G401.6 (cell line): ENCODE data around the gene NUFIP1.
"Not testable (repeated sequence)": the region's sequence is repeated elsewhere in the genome, so short reads cannot be mapped to it uniquely, and the experiment has no call there.

Experiments used
- FAIRE-seq: peaks from 2 replicates; lab custom pipeline; 2012; peaks lifted over from hg19 to GRCh38; lab: Jason Lieb, UNC

Gene NUFIP1

GRCh38 chr13:44969551-44970484 lies 19.5 kb downstream of the NUFIP1 start:
- FAIRE-seq: peak; percentile 98

- FAIRE-seq: no peak
Observed at GRCh38 chr13:44968434-44968815, 20.8 kb downstream of the NUFIP1 start.

GRCh38 chr13:44967704-44968433 lies 21.4 kb downstream of the NUFIP1 start:
- no peak for FAIRE-seq

- FAIRE-seq: peak; percentile 62
Observed at GRCh38 chr13:44961997-44962396, 27.3 kb downstream of the NUFIP1 start.

GRCh38 chr13:44955406-44955805 lies 33.9 kb downstream of the NUFIP1 start:
- FAIRE-seq: no peak

- no peak for FAIRE-seq
Observed at GRCh38 chr13:44954224-44954623, 35.0 kb downstream of the NUFIP1 start.

GRCh38 chr13:44952671-44953070 lies 36.6 kb downstream of the NUFIP1 start:
- FAIRE-seq: no peak

- FAIRE-seq: peak; percentile 3
Observed at GRCh38 chr13:44951184-44951583, 38.1 kb downstream of the NUFIP1 start.

- not testable (repeated sequence) for FAIRE-seq
Observed at GRCh38 chr13:44943411-44943810, 45.9 kb downstream of the NUFIP1 start.

GRCh38 chr13:44938854-44939253 lies 50.4 kb downstream of the NUFIP1 start:
- no peak for FAIRE-seq

- no peak for FAIRE-seq
Observed at GRCh38 chr13:44936246-44936645, 53.0 kb downstream of the NUFIP1 start.

- no peak for FAIRE-seq
Observed at GRCh38 chr13:44934724-44935123, 54.5 kb downstream of the NUFIP1 start.

GRCh38 chr13:44932850-44933251 lies 56.4 kb downstream of the NUFIP1 start:
- no peak for FAIRE-seq

GRCh38 chr13:44932171-44932849 lies 57.0 kb downstream of the NUFIP1 start:
- no peak for FAIRE-seq

- FAIRE-seq: no peak
Observed at GRCh38 chr13:44930963-44931623, 58.2 kb downstream of the NUFIP1 start.

GRCh38 chr13:44930280-44930679 lies 59.0 kb downstream of the NUFIP1 start:
- no peak for FAIRE-seq

GRCh38 chr13:44929692-44930091 lies 59.6 kb downstream of the NUFIP1 start:
- FAIRE-seq: no peak

GRCh38 chr13:44927968-44928367 lies 61.3 kb downstream of the NUFIP1 start:
- no peak for FAIRE-seq

GRCh38 chr13:44921931-44922758 lies 67.1 kb downstream of the NUFIP1 start:
- no peak for FAIRE-seq

- FAIRE-seq: no peak
Observed at GRCh38 chr13:44921246-44921877, 67.9 kb downstream of the NUFIP1 start.

- no peak for FAIRE-seq
Observed at GRCh38 chr13:44920013-44920412, 69.3 kb downstream of the NUFIP1 start.
